ENCODE data around the gene SNCAIP.

Gene SNCAIP

GRCh38 chr5:122401976-122402725 lies 90.1 kb downstream of the SNCAIP start:
- no peak for DNase-seq

- DNase-seq = no peak
These were observed 91.1 kb downstream of the SNCAIP start for GRCh38 chr5:122402955-122403685.

GRCh38 chr5:122404018-122404417 lies 92.0 kb downstream of the SNCAIP start:
- no peak for DNase-seq

- DNase-seq = no peak
These were observed 92.8 kb downstream of the SNCAIP start for GRCh38 chr5:122404653-122405362.

- DNase-seq = no peak
These were observed 93.7 kb downstream of the SNCAIP start for GRCh38 chr5:122405751-122406150.

GRCh38 chr5:122406181-122406580 lies 94.1 kb downstream of the SNCAIP start:
- DNase-seq = no peak

- DNase-seq = no peak
These were observed 96.7 kb downstream of the SNCAIP start for GRCh38 chr5:122408592-122409224.

GRCh38 chr5:122412966-122413365 lies 100.9 kb downstream of the SNCAIP start:
- no peak for DNase-seq

GRCh38 chr5:122413722-122414121 lies 101.7 kb downstream of the SNCAIP start:
- DNase-seq = no peak

- DNase-seq = no peak
These were observed 103.2 kb downstream of the SNCAIP start for GRCh38 chr5:122415030-122415800.

- no peak for DNase-seq
These were observed 103.7 kb downstream of the SNCAIP start for GRCh38 chr5:122415801-122416120.

- DNase-seq = no peak
These were observed 107.3 kb downstream of the SNCAIP start for GRCh38 chr5:122419142-122419894.

- no peak for DNase-seq
These were observed 108.1 kb downstream of the SNCAIP start for GRCh38 chr5:122420091-122420490.

- no peak for DNase-seq
These were observed 108.7 kb downstream of the SNCAIP start for GRCh38 chr5:122420537-122421236.

GRCh38 chr5:122421374-122422079 lies 109.5 kb downstream of the SNCAIP start:
- DNase-seq = no peak

- no peak for DNase-seq
These were observed 111.2 kb downstream of the SNCAIP start for GRCh38 chr5:122423221-122423620.

GRCh38 chr5:122424132-122424531 lies 112.1 kb downstream of the SNCAIP start:
- no peak for DNase-seq

GRCh38 chr5:122426301-122426700 lies 114.3 kb downstream of the SNCAIP start:
- DNase-seq = no peak

GRCh38 chr5:122427621-122428020 lies 115.6 kb downstream of the SNCAIP start:
- no peak for DNase-seq

- no peak for DNase-seq
These were observed 117.7 kb downstream of the SNCAIP start for GRCh38 chr5:122429545-122430318.
